Fibroblast of peridontal ligament (primary cell): Measurements from ENCODE around the gene EML4.
A peak's percentile ranks its signal among the peaks of the same experiment; 100 is the strongest.
"Not testable (repeated sequence)": the region's sequence is repeated elsewhere in the genome, so short reads cannot be mapped to it uniquely, and the experiment has no call there.

ENCODE experiments used
- DNase-seq: peaks from one replicate; pipeline ENCODE4 v3.0.0-alpha.2; 2010; ENCODE audit errors: extremely low read depth

Gene EML4

GRCh38 chr2:42359304-42359964, 190.3 kb downstream of the EML4 start:
- peak; percentile 50 for DNase-seq

- DNase-seq: peak; percentile 56
These were observed 190.9 kb downstream of the EML4 start for GRCh38 chr2:42359965-42360483.

GRCh38 chr2:42360493-42360889, 191.3 kb downstream of the EML4 start:
- no peak for DNase-seq

GRCh38 chr2:42360890-42361727, 192.0 kb downstream of the EML4 start, which contains the start of gene COX7A2L:
TSS of gene COX7A2L (minus strand) at chr2:42361217. CDS start at chr2:42361161, 56 bp downstream.
- DNase-seq: peak; percentile 97

- DNase-seq: no peak
These were observed 192.7 kb downstream of the EML4 start for GRCh38 chr2:42361728-42362283.

- DNase-seq: no peak
These were observed 194.3 kb downstream of the EML4 start for GRCh38 chr2:42363413-42363812.

- no peak for DNase-seq
These were observed 195.5 kb downstream of the EML4 start for GRCh38 chr2:42364658-42365057.

- no peak for DNase-seq
These were observed 197.3 kb downstream of the EML4 start for GRCh38 chr2:42366411-42366810.

GRCh38 chr2:42367835-42368234, 198.7 kb downstream of the EML4 start:
- peak; percentile 45 for DNase-seq

GRCh38 chr2:42368817-42369531, 199.8 kb downstream of the EML4 start:
- no peak for DNase-seq

- no peak for DNase-seq
These were observed 200.5 kb downstream of the EML4 start for GRCh38 chr2:42369532-42370229.

- no peak for DNase-seq
These were observed 202.7 kb downstream of the EML4 start for GRCh38 chr2:42371611-42372473.

GRCh38 chr2:42372474-42373200, 203.5 kb downstream of the EML4 start:
- no peak for DNase-seq

GRCh38 chr2:42376758-42377157, 207.6 kb downstream of the EML4 start:
- no peak for DNase-seq

- DNase-seq: no peak
These were observed 209.3 kb downstream of the EML4 start for GRCh38 chr2:42378415-42378814.

GRCh38 chr2:42380026-42380425, 210.9 kb downstream of the EML4 start:
- DNase-seq: not testable (repeated sequence)

GRCh38 chr2:42382144-42382543, 213.0 kb downstream of the EML4 start:
- DNase-seq: no peak
